Activated CD8-positive, alpha-beta memory T cell treated with anti-CD3 and anti-CD28 coated beads, Interleukin-2, amount 50 U/mL, for 1 hour (primary cell): Measurements from ENCODE around the gene KIF23.

ENCODE experiments used
- DNase-seq: peaks from one replicate; pipeline ENCODE4 v3.0.0-alpha.2; 2020; ENCODE audit errors: extremely low read depth

Gene KIF23

GRCh38 chr15:69490356-69491037 is 76.3 kb downstream of the KIF23 start:
- DNase-seq, result no peak

- no peak for DNase-seq
Measured at GRCh38 chr15:69491038-69491505, 76.9 kb downstream of the KIF23 start.

GRCh38 chr15:69493406-69493805 is 79.3 kb downstream of the KIF23 start:
- DNase-seq, result no peak

GRCh38 chr15:69496001-69496400 is 81.9 kb downstream of the KIF23 start:
- no peak for DNase-seq

DNA sequence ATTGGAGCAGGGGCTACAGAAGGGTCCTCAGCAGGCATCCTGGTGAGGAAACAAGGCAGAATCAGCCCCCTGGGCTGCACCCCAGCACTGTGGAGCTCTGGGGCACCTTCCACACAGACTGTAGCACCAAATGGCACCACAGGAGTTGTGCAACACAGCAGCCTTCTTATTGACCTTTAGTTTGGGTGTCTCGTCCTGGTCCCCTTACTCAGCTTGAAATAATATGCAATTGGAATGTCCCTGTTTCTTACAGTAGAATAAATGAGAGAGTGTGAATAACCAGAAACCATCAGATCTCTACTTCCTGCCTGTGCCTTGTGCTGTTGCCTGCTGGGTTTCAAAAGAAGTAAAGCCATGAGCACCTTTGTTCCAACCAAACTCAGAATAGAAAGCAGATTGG is 82.9 kb downstream of the KIF23 start:
- DNase-seq, result no peak

GRCh38 chr15:69497667-69498066 is 83.5 kb downstream of the KIF23 start:
- no peak for DNase-seq
